OCI-LY3 (cell line): ENCODE measurements around the gene NEURL1B.

Experiments
- CTCF ChIP-seq: fragments of 200-600, 300-600 bp; sonication (generic); IDR thresholded peaks from 2 replicates; pipeline ENCODE4 v1.5.1; 2014; ENCODE audit warnings: antibody characterized with exemption, low read length, low read depth
- EZH2phosphoT487 ChIP-seq: fragments of 200-600 bp; shearing (Covaris generic); IDR thresholded peaks from 2 replicates; pipeline ENCODE4 v1.6.1; 2018; ENCODE audit warnings: antibody characterized with exemption, mixed run types, low read depth

GRCh38 chr5:172730222-172730621 lies 89.2 kb downstream of the NEURL1B start:
- TF ChIP-seq CTCF (no peak), EZH2phosphoT487 (no peak)
